Lower leg skin (tissue), 4 donors: ENCODE measurements around the gene PXMP2. TPM values are rescaled to one million over a fixed set of nuclear protein-coding genes. Genes with fewer than 3 reads are reported as not detected.

Experiments
- DNase-seq, 2 donors: peaks; one replicate each; pipeline ENCODE4 v3.0.0-alpha.2; 2019; ENCODE audit warnings: low spot score in 2 of 2
- H3K4me3 ChIP-seq: fragments of 200-600 bp; sonication (generic); 2 replicates; pipeline ENCODE4 v1.5.1; 2017; ENCODE audit warnings: mild to moderate bottlenecking, low read depth; ENCODE audit not compliant: poor library complexity, severe bottlenecking
- POLR2A ChIP-seq, 2 donors: fragments of 450-650 bp; IDR thresholded peaks; one replicate each; pipeline ENCODE4 v1.6.1; 2016 to 2017; ENCODE audit warnings: antibody characterized with exemption in 2 of 2, mild to moderate bottlenecking in 1 of 2, moderate library complexity in 1 of 2
- WGBS, 2 donors: methylation state at CpG; one replicate each; pipeline ENCODE4 v1.1.5; 2018; 5-methylcytosine and 5-hydroxymethylcytosine counted together
- intact Hi-C: fragments of 100-400 bp; cut with DNase I; formaldehyde crosslinking; loops from one replicate; pipeline ENCODE4 v1.15.0; 2023; ENCODE audit warnings: low total_unique reads
- total RNA-seq, 4 donors: library from RNA; depleted of rRNA; stranded (reverse); fragments of >200 nt; gene quantifications; one replicate each; pipeline ENCODE4 v1.1.0, GENCODE V29; 2016
- TF ChIP-seq, protein P1 (sequence below), 3 donors: fragments of 450-650 bp; IDR thresholded peaks; one replicate each; pipeline ENCODE4 v1.5.1; 2016; ENCODE audit warnings: antibody characterized with exemption in 3 of 3, mild to moderate bottlenecking in 3 of 3, moderate library complexity in 2 of 3

Gene PXMP2
- total RNA-seq = 10 to 100 TPM; 13.7 to 33.4 (median 19.1) TPM

DNA sequence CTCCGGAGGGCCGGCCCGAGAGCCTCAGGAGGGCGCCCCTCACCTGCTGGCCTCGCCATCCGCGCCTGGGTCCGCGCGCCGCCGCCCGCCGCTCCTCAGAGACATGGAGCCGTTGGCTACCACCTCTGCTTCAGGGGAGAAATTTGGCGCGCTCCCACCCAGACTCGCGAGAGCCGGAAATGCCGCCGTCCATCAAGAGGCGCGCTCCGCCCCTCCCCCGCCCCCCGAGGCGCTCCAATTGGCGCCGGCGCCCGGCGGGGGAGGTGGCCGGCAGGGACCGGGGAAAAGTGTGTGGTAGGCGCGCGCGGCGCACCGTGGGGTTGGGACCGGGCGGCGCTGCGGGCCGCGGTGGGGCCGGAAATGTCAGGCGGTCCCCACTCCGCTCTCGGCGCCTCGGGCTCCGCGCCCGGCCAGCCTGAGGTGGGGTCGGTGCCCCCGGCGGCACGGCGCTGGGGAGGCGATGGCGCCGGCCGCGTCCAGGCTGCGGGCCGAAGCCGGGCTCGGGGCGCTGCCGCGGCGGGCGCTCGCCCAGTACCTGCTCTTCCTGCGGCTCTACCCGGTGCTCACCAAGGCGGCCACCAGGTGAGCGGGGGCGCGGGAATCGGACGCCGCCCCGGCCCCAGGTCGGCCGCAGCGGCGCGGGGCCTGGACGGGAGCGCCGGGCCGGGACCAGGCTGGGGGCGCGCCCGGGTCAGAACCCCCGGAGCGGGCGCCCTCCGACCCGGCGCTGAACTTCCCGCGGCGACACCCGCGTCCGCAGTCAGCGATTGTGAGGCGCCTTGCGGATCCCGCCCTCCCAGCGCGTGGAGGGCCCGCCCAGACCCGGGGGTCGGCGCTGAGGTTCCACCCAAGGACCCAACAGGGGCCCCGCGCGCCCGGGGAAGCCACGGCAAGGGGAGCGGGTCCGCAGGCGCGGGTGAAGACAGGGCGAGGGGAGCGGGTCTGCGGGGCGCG lies at the start of gene PXMP2, which contains the start of gene POLE:
PXMP2 (plus strand) TSS at position 377 of the 954 bp plus-strand sequence; CDS start at position 461, 84 bp downstream.
POLE (minus strand) TSS at position 132 of the 954 bp plus-strand sequence; CDS start at position 105, 27 bp downstream.
- peak within 1 kb of the TSS; percentile 67 for H3K4me3 ChIP-seq
- TF ChIP-seq, protein P1, sequence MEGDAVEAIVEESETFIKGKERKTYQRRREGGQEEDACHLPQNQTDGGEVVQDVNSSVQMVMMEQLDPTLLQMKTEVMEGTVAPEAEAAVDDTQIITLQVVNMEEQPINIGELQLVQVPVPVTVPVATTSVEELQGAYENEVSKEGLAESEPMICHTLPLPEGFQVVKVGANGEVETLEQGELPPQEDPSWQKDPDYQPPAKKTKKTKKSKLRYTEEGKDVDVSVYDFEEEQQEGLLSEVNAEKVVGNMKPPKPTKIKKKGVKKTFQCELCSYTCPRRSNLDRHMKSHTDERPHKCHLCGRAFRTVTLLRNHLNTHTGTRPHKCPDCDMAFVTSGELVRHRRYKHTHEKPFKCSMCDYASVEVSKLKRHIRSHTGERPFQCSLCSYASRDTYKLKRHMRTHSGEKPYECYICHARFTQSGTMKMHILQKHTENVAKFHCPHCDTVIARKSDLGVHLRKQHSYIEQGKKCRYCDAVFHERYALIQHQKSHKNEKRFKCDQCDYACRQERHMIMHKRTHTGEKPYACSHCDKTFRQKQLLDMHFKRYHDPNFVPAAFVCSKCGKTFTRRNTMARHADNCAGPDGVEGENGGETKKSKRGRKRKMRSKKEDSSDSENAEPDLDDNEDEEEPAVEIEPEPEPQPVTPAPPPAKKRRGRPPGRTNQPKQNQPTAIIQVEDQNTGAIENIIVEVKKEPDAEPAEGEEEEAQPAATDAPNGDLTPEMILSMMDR (IDR thresholded peaks at IDR 0.05) = no peak
- TF ChIP-seq POLR2A (IDR thresholded peaks at IDR 0.05) = no peak
- DNase-seq = peak; percentile 91 to 99
- 0% methylated on average over 42 to 46 of the region's 134 CpGs for WGBS, 2 donors
- intact Hi-C loops = no loop called here

GRCh38 chr12:132637811-132638210 lies 49.6 kb upstream of the PXMP2 start:
- 90 to 94% methylated on average over 18 of the region's 18 CpGs for WGBS, 2 donors
- intact Hi-C loops = no loop called here
- no peak for DNase-seq
- TF ChIP-seq POLR2A (IDR thresholded peaks at IDR 0.05) = no peak
- TF ChIP-seq, protein P1 (IDR thresholded peaks at IDR 0.05) = no peak
- H3K4me3 ChIP-seq = no peak overlapping the region

- DNase-seq = no peak
Observed at GRCh38 chr12:132638541-132639408, 48.6 kb upstream of the PXMP2 start.

GRCh38 chr12:132639956-132640520 lies 47.3 kb upstream of the PXMP2 start:
- intact Hi-C loops = no loop called here
- TF ChIP-seq POLR2A (IDR thresholded peaks at IDR 0.05) = no peak
- TF ChIP-seq, protein P1 (IDR thresholded peaks at IDR 0.05) = no peak
- 83 to 84% methylated on average over 12 of the region's 12 CpGs for WGBS, 2 donors
- no peak overlapping the region for H3K4me3 ChIP-seq
- DNase-seq = no peak

More at GRCh38 chr12:132638541-132639408, 48.6 kb upstream of the PXMP2 start:
- WGBS, 2 donors = 74 to 75% methylated on average over 25 of the region's 25 CpGs
- TF ChIP-seq, protein P1 (IDR thresholded peaks at IDR 0.05) = no peak
- no peak overlapping the region for H3K4me3 ChIP-seq
- intact Hi-C loops = no loop called here

DNA sequence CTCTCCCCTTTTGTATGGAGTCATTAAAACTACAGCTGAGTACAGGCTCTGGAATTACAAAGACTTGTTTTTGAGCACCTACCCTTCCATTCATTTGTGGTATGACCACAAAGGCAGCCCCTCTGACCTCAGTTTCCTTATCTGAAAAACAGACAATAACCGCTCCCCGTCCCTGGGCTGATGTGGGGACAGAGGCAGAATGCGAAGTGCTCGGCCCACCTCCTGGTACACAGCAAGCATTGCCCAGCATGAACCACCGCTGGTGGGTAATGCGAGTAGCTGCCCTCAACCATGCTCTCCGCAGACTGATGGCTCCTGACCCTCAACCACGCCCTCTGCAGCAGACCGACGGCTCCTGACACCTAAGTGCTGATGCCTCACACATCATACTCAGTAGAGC lies 46.5 kb upstream of the PXMP2 start:
- WGBS, 2 donors = 93 to 96% methylated on average over 10 of the region's 10 CpGs
- intact Hi-C loops = no loop called here
- TF ChIP-seq POLR2A (IDR thresholded peaks at IDR 0.05) = no peak
- TF ChIP-seq, protein P1 (IDR thresholded peaks at IDR 0.05) = no peak
- no peak for DNase-seq
- no peak overlapping the region for H3K4me3 ChIP-seq
